ENCODE data around the gene TMEM60. TPM values are rescaled to one million over a fixed set of nuclear protein-coding genes. Genes with fewer than 3 reads are reported as not detected.

TMEM60 gene
- total and polyA plus RNA-seq, 2 of the 8 experiments (the other 6 are each of a cell fraction or from before 2014, with no cell fraction given) = 22.1 to 29.2 TPM

DNA sequence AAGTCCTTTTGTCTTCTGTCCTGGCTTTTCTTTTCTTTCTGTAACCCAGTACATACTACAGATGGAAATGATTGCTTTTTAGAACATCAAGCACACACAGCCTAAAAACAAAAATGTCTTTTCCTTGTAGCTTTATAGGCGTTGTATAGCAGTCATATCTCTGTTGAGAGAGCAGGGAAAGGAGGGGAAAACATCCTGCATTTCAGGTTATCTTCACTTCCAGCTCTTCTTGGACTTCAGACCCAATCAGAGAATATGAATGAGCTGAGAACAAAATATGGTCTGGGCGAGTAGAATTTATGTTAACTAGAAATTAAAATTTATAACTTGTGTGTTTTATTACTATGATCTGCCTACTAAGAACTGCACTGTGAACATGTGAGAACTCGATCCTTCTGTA is 14.7 kb downstream of the TMEM60 start:
- H3K56ac ChIP-seq (replicated peaks; ENCODE audit: insufficient read length, low read depth, low read length) = no peak overlapping the region
- FAIRE-seq = no peak
- no peak overlapping the region for H3K4me3 ChIP-seq (ENCODE audit: extremely low read depth in 1 of 4, insufficient read depth in 2 of 4, low read depth in 3 of 4, low read length in 4 of 4)
- no peak overlapping the region for H3K27ac ChIP-seq (ENCODE audit: low read depth, low read length)
- no peak overlapping the region for H3K14ac ChIP-seq (ENCODE audit: insufficient read length)
- no peaks in the 10 kb centered on the region for H3K79me1 ChIP-seq (ENCODE audit: low read depth, low read length)
- no peaks in the 10 kb centered on the region for H3K4me1 ChIP-seq (replicated peaks in 1 of 4; ENCODE audit: control insufficient read depth in 3 of 4, insufficient read depth in 4 of 4, low read length in 3 of 4)
- no peak overlapping the region for H2BK15ac ChIP-seq (ENCODE audit: low read length)
- no peak overlapping the region for H2AFZ ChIP-seq (ENCODE audit: low read length)
- no peak overlapping the region for H3K18ac ChIP-seq (ENCODE audit: extremely low read depth, low read length)
- no peak overlapping the region for H3K23ac ChIP-seq (ENCODE audit: insufficient read length)
- no peaks in the 10 kb centered on the region for H3K23me2 ChIP-seq (ENCODE audit: low read depth, low read length)
- H4K20me1 ChIP-seq (replicated peaks in 1 of 2; ENCODE audit: control insufficient read depth in 1 of 2, insufficient read depth in 2 of 2, low read length in 2 of 2) = no peaks in the 10 kb centered on the region
- H4K91ac ChIP-seq (replicated peaks; ENCODE audit: insufficient read length, low read length) = no peak overlapping the region
- H3K9me3 ChIP-seq (ENCODE audit: insufficient read depth in 2 of 2, low read depth in 1 of 2, low read length in 1 of 2) = no peaks in the 10 kb centered on the region
- ChIA-PET POLR2A (ENCODE audit: partially characterized antibody) (no interaction called here), CTCF (ENCODE audit: partially characterized antibody) (no interaction called here)
- no peak for DNase-seq (ENCODE audit: low read depth in 1 of 2, low spot score in 2 of 2)
- H2AK5ac ChIP-seq (ENCODE audit: low read depth, low read length) = no peak overlapping the region
- no peak overlapping the region for H4K8ac ChIP-seq (ENCODE audit: extremely low read depth, insufficient read depth, low read length)
- H2BK20ac ChIP-seq (ENCODE audit: low read length) = no peak overlapping the region
- H2BK5ac ChIP-seq (ENCODE audit: low read depth, low read length) = no peak overlapping the region
- H2BK120ac ChIP-seq (replicated peaks; ENCODE audit: low read depth, low read length) = no peak overlapping the region
- no peaks in the 10 kb centered on the region for H3K27me3 ChIP-seq (replicated peaks in 1 of 4; ENCODE audit: control insufficient read depth in 3 of 4, extremely low read depth in 1 of 4, insufficient read depth in 3 of 4, low read length in 3 of 4)
- no peaks in the 10 kb centered on the region for H3K79me2 ChIP-seq (ENCODE audit: control insufficient read depth in 1 of 2, insufficient read depth in 2 of 2, low read length in 2 of 2)
- no peak overlapping the region for H3K4me2 ChIP-seq (ENCODE audit: insufficient read depth in 1 of 2, low read depth in 2 of 2, low read length in 2 of 2)
- no peak overlapping the region for H2BK12ac ChIP-seq (ENCODE audit: low read depth, low read length)
- H3K9ac ChIP-seq (replicated peaks in 1 of 4; ENCODE audit: extremely low read depth in 1 of 4, low read depth in 3 of 4, low read length in 3 of 4) = no peak overlapping the region
- TF ChIP-seq CBX5 (IDR thresholded peaks at IDR 0.05; ENCODE audit: low read depth, low read length) = no peak
- no peak for TF ChIP-seq POU5F1 (IDR thresholded peaks at IDR 0.05; ENCODE audit: low read depth, low read length)
- no peak for TF ChIP-seq POLR2A (IDR thresholded peaks at IDR 0.05; ENCODE audit: control extremely low read depth in 1 of 2, low read depth in 2 of 2, low read length in 2 of 2)
- no peak for TF ChIP-seq BACH1 (IDR thresholded peaks at IDR 0.05; ENCODE audit: low read length)
- TF ChIP-seq GABPA (IDR thresholded peaks at IDR 0.05; ENCODE audit: borderline replicate concordance, insufficient read depth, low read length) = no peak
- TF ChIP-seq, protein P1, sequence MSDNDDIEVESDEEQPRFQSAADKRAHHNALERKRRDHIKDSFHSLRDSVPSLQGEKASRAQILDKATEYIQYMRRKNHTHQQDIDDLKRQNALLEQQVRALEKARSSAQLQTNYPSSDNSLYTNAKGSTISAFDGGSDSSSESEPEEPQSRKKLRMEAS (IDR thresholded peaks at IDR 0.05) = no peak
- TF ChIP-seq SP4 (IDR thresholded peaks at IDR 0.05; ENCODE audit: low read length) = no peak
- no peak for TF ChIP-seq HDAC2 (IDR thresholded peaks at IDR 0.05; ENCODE audit: borderline replicate concordance in 1 of 2, low read depth in 2 of 2, low read length in 2 of 2)
- TF ChIP-seq SRF (IDR thresholded peaks at IDR 0.05; ENCODE audit: low read depth, low read length) = no peak
- TF ChIP-seq, protein P2, sequence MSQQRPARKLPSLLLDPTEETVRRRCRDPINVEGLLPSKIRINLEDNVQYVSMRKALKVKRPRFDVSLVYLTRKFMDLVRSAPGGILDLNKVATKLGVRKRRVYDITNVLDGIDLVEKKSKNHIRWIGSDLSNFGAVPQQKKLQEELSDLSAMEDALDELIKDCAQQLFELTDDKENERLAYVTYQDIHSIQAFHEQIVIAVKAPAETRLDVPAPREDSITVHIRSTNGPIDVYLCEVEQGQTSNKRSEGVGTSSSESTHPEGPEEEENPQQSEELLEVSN (IDR thresholded peaks at IDR 0.05) = no peak
- no peak for TF ChIP-seq NANOG (IDR thresholded peaks at IDR 0.05; ENCODE audit: insufficient read depth, low read depth, low read length, poor library complexity, severe bottlenecking)
- no peak for TF ChIP-seq JUN (IDR thresholded peaks at IDR 0.05; ENCODE audit: low read depth, low read length)
- no peak for TF ChIP-seq NRF1 (IDR thresholded peaks at IDR 0.05; ENCODE audit: low read depth, low read length)
- no peak for TF ChIP-seq POLR2AphosphoS5 (IDR thresholded peaks at IDR 0.05; ENCODE audit: low read depth, low read length)
- H3K4ac ChIP-seq (replicated peaks; ENCODE audit: insufficient read length, low read depth, low read length) = no peak overlapping the region
- 83% methylated on average over 3 of the region's 3 CpGs; no CpG with 5 or more reads in 1 of the 2 experiments for WGBS, 2 experiments (ENCODE audit: extremely low coverage in 1 of 2, insufficient coverage in 1 of 2, insufficient read length in 1 of 2, insufficient replicate concordance in 2 of 2, low coverage in 1 of 2, low lambda C conversion rate in 2 of 2, missing lambda C conversion rate in 1 of 2)
- H3K36me3 ChIP-seq (ENCODE audit: control insufficient read depth in 2 of 4, insufficient read depth in 4 of 4, low read length in 3 of 4) = peaks cover 0 to 15% (median 2%) of the 10 kb centered on the region in 4 experiments; a peak in 3 of 8 replicates
- no peak overlapping the region for H4K5ac ChIP-seq (ENCODE audit: insufficient read length, low read depth, low read length)
